Measurements from ENCODE around the gene EEA1. TPM values are rescaled to one million over a fixed set of nuclear protein-coding genes. Genes with fewer than 3 reads are reported as not detected.

The EEA1 gene
- total and polyA plus RNA-seq, 2 of the 4 experiments (the other 2 are of a cell fraction), result 4.6 to 12.5 TPM

GRCh38 chr12:92921877-92922276 is 7.2 kb downstream of the EEA1 start:
- Histone ChIP-seq H4K91ac (ENCODE audit: insufficient read depth, low read depth, low read length) (no peak overlapping the region), H2AFZ (replicated peaks; ENCODE audit: low read length, poor library complexity) (no peak overlapping the region), H3K4me3 (ENCODE audit: insufficient read depth, low read depth, low read length) (no peak overlapping the region), H3K14ac (replicated peaks; ENCODE audit: low read depth, low read length) (no peak overlapping the region), H2AK9ac (replicated peaks; ENCODE audit: low read depth, low read length, poor library complexity) (no peak overlapping the region), H2BK5ac (ENCODE audit: low read depth, low read length, poor library complexity, severe bottlenecking) (no peak overlapping the region), H3K56ac (ENCODE audit: extremely low read depth, insufficient read depth, low read length) (no peak overlapping the region), H3K27ac (ENCODE audit: insufficient read depth, low read length) (no peak overlapping the region), H3K9me1 (ENCODE audit: insufficient read depth, low read length) (peaks cover 6% of the 10 kb centered on the region), H2BK20ac (ENCODE audit: low read depth, low read length) (no peak overlapping the region), H3K4ac (ENCODE audit: low read depth, low read length) (no peak overlapping the region), H3K4me2 (ENCODE audit: low read depth, low read length) (no peak overlapping the region), H3K23ac (ENCODE audit: low read depth, low read length) (no peak overlapping the region), H3K9me3 (ENCODE audit: control insufficient read depth, insufficient read depth, low read length) (no peaks in the 10 kb centered on the region), H3K27me3 (ENCODE audit: control insufficient read depth, insufficient read depth, low read length) (no peaks in the 10 kb centered on the region), H3K79me1 (ENCODE audit: low read depth in 1 of 2, low read length in 2 of 2) (peaks cover 4 to 31% of the 10 kb centered on the region in 2 experiments; a peak in 2 of 4 replicates), H4K20me1 (ENCODE audit: insufficient read depth, low read length) (peaks cover 30% of the 10 kb centered on the region), H3K9ac (ENCODE audit: low read depth, low read length) (no peak overlapping the region), H2BK120ac (ENCODE audit: low read depth, low read length) (no peak overlapping the region), H4K8ac (ENCODE audit: low read depth in 2 of 2, low read length in 2 of 2) (no peak overlapping the region), H4K5ac (ENCODE audit: low read depth, low read length) (no peak overlapping the region), H2AK5ac (ENCODE audit: low read depth, low read length) (no peak overlapping the region), H3K18ac (ENCODE audit: low read depth, low read length) (no peak overlapping the region), H2BK15ac (ENCODE audit: low read depth, low read length) (no peak overlapping the region), H3K36me3 (ENCODE audit: control insufficient read depth, insufficient read depth, low read length) (no peaks in the 10 kb centered on the region; the same call in 1 of the 2 replicates), H3K4me1 (ENCODE audit: control insufficient read depth, insufficient read depth, low read length) (peaks cover 5% of the 10 kb centered on the region)
- CTCF ChIA-PET, result interaction anchor here (0.6 kb wide), 2 partner anchors 9 to 27 kb away, joined by 4 read pairs; no protein-coding TSS in a partner anchor
- dilution Hi-C loops (cut with HindIII; ENCODE audit: low sequenced_read_pairs, unreplicated experiment) (no loop called here), in situ Hi-C loops (cut with MboI; ENCODE audit: low sequenced_read_pairs) (no loop called here), intact Hi-C loops (cut with micrococcal nuclease) (no loop called here)
- no TSS peak for BruUV-seq (replicated peaks)
- 100% methylated on average over 1 of the region's 1 CpG; no CpG with 5 or more reads in 1 of the 2 experiments for WGBS, 2 experiments (ENCODE audit: extremely low coverage in 2 of 2, insufficient read length in 1 of 2)
- DNase-seq (no peak), ATAC-seq (ENCODE audit: low read depth) (no peak)
- TF ChIP-seq BHLHE40 (IDR thresholded peaks at IDR 0.05; ENCODE audit: low read depth, low read length) (no peak), NFE2L2 (IDR thresholded peaks at IDR 0.05; ENCODE audit: low read depth, low read length) (no peak), USF2 (IDR thresholded peaks at IDR 0.05; ENCODE audit: low read depth, low read length) (no peak), FOS (IDR thresholded peaks at IDR 0.05; ENCODE audit: low read depth, low read length) (no peak)
- POLR2A ChIA-PET (ENCODE audit: unreplicated experiment), result no interaction called here
